Lower lobe of right lung (tissue), 2 donors: ENCODE data around the gene SPINK4. TPM values are rescaled to one million over a fixed set of nuclear protein-coding genes. Genes with fewer than 3 reads are reported as not detected.

Experiments
- ATAC-seq, 2 donors: fragments of 200-7000 bp; cut with Tn5 transposase; one replicate each; pipeline ENCODE4 v1.9.1; 2020 to 2022; ENCODE audit warnings: mild to moderate bottlenecking in 2 of 2, moderate library complexity in 2 of 2
- DNase-seq: peaks from one replicate; pipeline ENCODE4 v3.0.0-alpha.2; 2020
- H3K27ac ChIP-seq: fragments of 200-600 bp; one replicate; pipeline ENCODE4 v1.8.0; 2022
- H3K27me3 ChIP-seq: fragments of 200-600 bp; one replicate; pipeline ENCODE4 v1.8.0; 2022; ENCODE audit warnings: low read depth
- H3K36me3 ChIP-seq: fragments of 200-600 bp; one replicate; pipeline ENCODE4 v1.8.0; 2022; ENCODE audit warnings: mild to moderate bottlenecking
- H3K4me1 ChIP-seq: fragments of 200-600 bp; one replicate; pipeline ENCODE4 v1.8.0; 2022
- H3K4me3 ChIP-seq: fragments of 200-600 bp; one replicate; pipeline ENCODE4 v1.8.0; 2022; ENCODE audit warnings: mild to moderate bottlenecking
- H3K9me3 ChIP-seq: fragments of 200-600 bp; one replicate; pipeline ENCODE4 v1.8.0; 2022
- intact Hi-C: fragments of 100-400 bp; cut with DNase I; formaldehyde crosslinking; loops from one replicate; pipeline ENCODE4 v1.11.0; 2022
- total RNA-seq: library from RNA; stranded (reverse); fragmentation: NEBNext Ultra II Directional; extraction: Animal tissue kit (Norgen Biotek cat#: 25700); gene quantifications from one replicate; pipeline ENCODE4 v1.2.1, GENCODE V29; 2021
- TF ChIP-seq, protein P1 (sequence below): fragments of 200-600 bp; IDR thresholded peaks from one replicate; pipeline ENCODE4 v1.8.0; 2022; ENCODE audit warnings: antibody characterized with exemption, mild to moderate bottlenecking
- donor health status: DM: no; HTN: yes; CAD: no; lungs with severe emphysema.

Gene SPINK4
- total RNA-seq, 1 donor from 2014 or later, result not detected

DNA sequence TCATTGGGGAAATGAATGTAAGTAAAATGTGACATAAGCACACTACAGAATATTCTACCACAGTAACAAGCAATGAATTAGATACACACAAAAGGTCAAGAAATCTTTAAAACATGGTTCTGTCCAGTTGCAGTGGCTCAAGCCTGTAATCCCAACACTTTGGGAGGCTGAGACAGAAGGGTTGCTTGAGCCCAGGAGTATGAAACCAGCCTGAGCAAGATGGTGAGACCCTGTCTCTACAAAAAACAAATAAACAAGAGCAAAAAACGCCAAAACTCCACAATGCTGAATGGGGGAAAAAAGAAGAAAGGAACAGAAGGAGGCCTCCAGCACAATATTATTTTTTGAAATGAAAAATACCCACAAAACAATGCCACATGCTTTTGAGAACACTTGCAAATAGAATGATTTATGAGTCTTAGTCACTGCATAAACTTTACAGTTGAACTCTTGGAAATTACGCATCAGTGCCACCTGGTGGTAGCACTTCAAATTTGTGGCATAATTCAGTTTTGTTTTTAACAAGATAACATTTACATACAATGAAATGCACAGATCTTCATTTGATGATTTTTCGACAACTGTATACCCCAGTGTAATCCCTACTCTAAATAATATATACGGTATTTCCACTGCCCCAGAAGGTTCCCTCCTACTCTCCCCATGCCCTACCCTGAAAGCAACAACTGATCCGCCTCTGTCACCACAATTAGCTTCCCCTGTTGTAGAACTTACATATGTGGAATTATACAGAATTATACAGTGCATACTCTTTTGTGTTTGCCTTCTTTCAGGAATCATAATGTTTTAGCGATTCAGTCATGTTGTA lies 14.4 kb upstream of the SPINK4 start:
- no peaks in the 10 kb centered on the region for H3K36me3 ChIP-seq
- intact Hi-C loops, result loop anchor here (5.0 kb wide), 1 partner anchor 143 kb away; no protein-coding TSS in a partner anchor
- DNase-seq (no peak), ATAC-seq (peak; percentile 42 to 45)
- H3K27me3 ChIP-seq, result no peaks in the 10 kb centered on the region
- H3K27ac ChIP-seq, result peak overlapping the region; percentile 24
- H3K4me1 ChIP-seq, result peaks cover 23% of the 10 kb centered on the region
- no peak overlapping the region for H3K4me3 ChIP-seq
- no peaks in the 10 kb centered on the region for H3K9me3 ChIP-seq
- TF ChIP-seq, protein P1, sequence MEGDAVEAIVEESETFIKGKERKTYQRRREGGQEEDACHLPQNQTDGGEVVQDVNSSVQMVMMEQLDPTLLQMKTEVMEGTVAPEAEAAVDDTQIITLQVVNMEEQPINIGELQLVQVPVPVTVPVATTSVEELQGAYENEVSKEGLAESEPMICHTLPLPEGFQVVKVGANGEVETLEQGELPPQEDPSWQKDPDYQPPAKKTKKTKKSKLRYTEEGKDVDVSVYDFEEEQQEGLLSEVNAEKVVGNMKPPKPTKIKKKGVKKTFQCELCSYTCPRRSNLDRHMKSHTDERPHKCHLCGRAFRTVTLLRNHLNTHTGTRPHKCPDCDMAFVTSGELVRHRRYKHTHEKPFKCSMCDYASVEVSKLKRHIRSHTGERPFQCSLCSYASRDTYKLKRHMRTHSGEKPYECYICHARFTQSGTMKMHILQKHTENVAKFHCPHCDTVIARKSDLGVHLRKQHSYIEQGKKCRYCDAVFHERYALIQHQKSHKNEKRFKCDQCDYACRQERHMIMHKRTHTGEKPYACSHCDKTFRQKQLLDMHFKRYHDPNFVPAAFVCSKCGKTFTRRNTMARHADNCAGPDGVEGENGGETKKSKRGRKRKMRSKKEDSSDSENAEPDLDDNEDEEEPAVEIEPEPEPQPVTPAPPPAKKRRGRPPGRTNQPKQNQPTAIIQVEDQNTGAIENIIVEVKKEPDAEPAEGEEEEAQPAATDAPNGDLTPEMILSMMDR, result peak; percentile 76

DNA sequence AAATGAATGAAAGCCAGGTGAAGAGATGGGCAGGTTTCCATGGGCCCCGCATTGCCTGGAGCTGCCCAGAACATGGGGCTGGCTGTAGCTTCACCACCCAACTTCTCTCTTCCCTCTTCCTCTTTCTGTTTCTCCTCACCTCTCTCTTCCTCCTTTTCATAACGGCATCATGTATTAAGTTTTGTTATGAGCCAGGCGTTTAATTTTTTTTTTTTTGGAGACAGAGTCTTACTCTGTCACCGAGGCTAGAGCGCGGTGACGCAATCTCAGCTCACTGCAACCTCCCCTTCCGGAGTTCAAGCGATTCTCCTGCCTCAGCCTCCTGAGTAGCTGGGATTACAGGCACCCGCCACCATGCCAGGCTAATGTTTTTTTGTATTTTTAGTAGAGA lies 13.0 kb upstream of the SPINK4 start:
- DNase-seq, result peak; percentile 84
- H3K27ac ChIP-seq, result peak overlapping the region; percentile 49
- intact Hi-C loops, result loop anchor here (5.0 kb wide), 1 partner anchor 145 kb away; no protein-coding TSS in a partner anchor

DNA sequence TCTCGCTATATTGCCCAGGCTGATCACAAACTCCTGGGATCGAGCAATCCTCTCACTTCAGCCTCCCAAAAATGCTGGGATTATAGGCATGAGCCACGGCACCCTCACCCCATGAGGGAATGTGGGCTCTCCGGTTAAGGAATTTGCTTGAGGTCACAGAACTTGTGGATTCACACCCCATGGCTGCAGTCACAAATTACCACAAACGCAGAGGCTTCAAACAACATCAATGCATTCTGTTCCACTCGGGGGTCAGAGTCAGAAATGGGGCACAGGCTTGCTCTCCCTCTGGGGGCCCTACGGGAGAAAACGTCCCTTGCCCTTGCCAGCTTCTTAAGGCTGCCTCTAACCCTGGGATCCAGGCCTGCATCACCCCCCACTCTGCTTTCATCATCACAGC lies 12.2 kb upstream of the SPINK4 start:
- Histone ChIP-seq H3K9me3 (no peaks in the 10 kb centered on the region), H3K4me3 (no peak overlapping the region), H3K36me3 (no peaks in the 10 kb centered on the region), H3K4me1 (peaks cover 13% of the 10 kb centered on the region), H3K27ac (no peak overlapping the region), H3K27me3 (no peaks in the 10 kb centered on the region)
- no peak for DNase-seq
- TF ChIP-seq, protein P1, result no peak
- intact Hi-C loops, result loop anchor here (5.0 kb wide), 1 partner anchor 145 kb away; no protein-coding TSS in a partner anchor
- ATAC-seq, result no peak

More for the DNA sequence above, 13.0 kb upstream of the SPINK4 start:
- Histone ChIP-seq H3K27me3 (no peaks in the 10 kb centered on the region), H3K4me1 (peaks cover 13% of the 10 kb centered on the region), H3K36me3 (no peaks in the 10 kb centered on the region), H3K9me3 (no peaks in the 10 kb centered on the region), H3K4me3 (no peak overlapping the region)
- TF ChIP-seq, protein P1, result no peak
- peak; percentile 24 to 50 for ATAC-seq

DNA sequence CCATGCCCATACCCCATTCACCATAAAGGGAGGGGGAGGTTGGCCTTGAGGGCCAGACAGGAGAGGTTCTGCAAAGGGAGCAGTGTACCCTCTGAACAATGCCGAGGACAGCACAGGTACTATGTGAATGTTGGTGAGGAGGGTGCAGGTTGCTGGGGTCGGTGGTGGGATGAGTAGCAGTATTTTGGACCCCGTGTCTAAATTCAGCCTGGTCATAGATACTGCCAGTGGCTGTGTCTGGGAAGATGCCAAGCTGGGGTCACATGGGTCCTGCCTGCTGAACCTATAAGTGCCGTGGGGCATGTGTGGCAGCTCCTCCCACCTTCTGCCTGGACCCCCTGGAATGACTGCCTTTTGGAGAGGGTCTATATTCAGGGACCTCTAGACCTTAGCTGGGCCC lies 11.4 kb upstream of the SPINK4 start:
- Histone ChIP-seq H3K36me3 (no peaks in the 10 kb centered on the region), H3K4me3 (no peak overlapping the region), H3K27ac (no peak overlapping the region), H3K9me3 (no peaks in the 10 kb centered on the region), H3K27me3 (no peaks in the 10 kb centered on the region), H3K4me1 (peaks cover 14% of the 10 kb centered on the region)
- DNase-seq (no peak), ATAC-seq (no peak)
- TF ChIP-seq, protein P1, result no peak
- intact Hi-C loops, result loop anchor here (5.0 kb wide), 1 partner anchor 146 kb away; no protein-coding TSS in a partner anchor

DNA sequence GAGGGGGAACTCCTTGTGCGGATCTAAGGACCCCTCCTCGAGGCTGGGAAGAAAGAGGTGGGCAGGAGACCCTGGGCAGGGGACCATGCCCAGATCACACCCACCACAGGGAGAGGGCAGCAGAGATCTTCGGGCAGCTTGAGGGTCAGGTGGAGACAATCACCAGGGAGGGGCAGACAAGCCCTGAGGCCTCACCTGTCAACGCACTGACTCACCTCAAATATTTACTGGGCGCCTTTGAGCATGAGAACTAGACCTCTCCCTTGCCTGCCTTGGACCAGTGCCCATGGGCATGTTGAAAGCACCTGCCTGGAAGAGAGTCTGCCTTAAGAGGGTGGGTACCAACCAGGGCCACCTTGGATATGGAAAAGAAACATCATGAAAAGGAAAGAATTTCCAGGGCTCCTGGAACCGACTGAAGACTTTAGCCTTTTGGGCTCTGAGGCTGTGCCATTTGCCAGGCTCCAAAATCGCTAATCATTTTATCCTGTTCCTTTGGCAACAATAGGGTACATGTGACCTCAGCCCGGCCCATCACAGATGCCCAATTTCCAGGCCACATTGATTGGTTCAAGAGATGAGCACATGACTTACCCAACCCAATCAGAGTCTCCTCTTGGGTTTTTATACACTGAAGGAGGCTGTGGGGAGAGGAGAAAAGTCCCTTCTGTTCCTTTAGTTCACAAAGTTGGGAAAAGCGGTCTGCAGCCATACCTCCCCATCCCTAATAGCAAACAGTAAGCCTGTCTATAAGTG lies 10.4 kb upstream of the SPINK4 start:
- H3K36me3 ChIP-seq, result no peaks in the 10 kb centered on the region
- TF ChIP-seq, protein P1, result peak; percentile 23
- peak; percentile 88 to 92 for ATAC-seq
- intact Hi-C loops, result loop anchor here (5.0 kb wide), 1 partner anchor 147 kb away; no protein-coding TSS in a partner anchor
- H3K4me3 ChIP-seq, result no peak overlapping the region
- H3K27me3 ChIP-seq, result no peaks in the 10 kb centered on the region
- peaks cover 23% of the 10 kb centered on the region for H3K4me1 ChIP-seq
- DNase-seq, result peak; percentile 89
- no peaks in the 10 kb centered on the region for H3K9me3 ChIP-seq
- peak overlapping the region; percentile 31 for H3K27ac ChIP-seq
